SU-DHL-6 (cell line): ENCODE results near the gene CXCL11.

ENCODE experiments used
- H2AFZ ChIP-seq: fragments of 200-600 bp; sonication (generic); 2 replicates; pipeline ENCODE4 v1.6.1; 2014; ENCODE audit warnings: low read depth, mild to moderate bottlenecking, moderate library complexity, mixed read lengths, antibody characterized with exemption, low read length; ENCODE audit not compliant: severe bottlenecking
- H3F3A ChIP-seq: fragments of 200-600 bp; shearing (Covaris generic); 2 replicates; pipeline ENCODE4 v1.6.0; 2016; ENCODE audit warnings: antibody characterized with exemption, mild to moderate bottlenecking; ENCODE audit not compliant: insufficient read depth
- H3K27ac ChIP-seq: fragments of 200-600 bp; sonication (generic); 2 replicates; pipeline ENCODE4 v1.5.1; 2016; ENCODE audit warnings: low read depth, mild to moderate bottlenecking, low read length, moderate library complexity, mixed read lengths
- H3K27me3 ChIP-seq: fragments of 200-600 bp; sonication (generic), shearing (Covaris generic); 2 replicates; pipeline ENCODE4 v1.6.0; 2014; ENCODE audit warnings: mild to moderate bottlenecking, low read length
- H3K36me3 ChIP-seq: fragments of 200-600 bp; sonication (generic); 2 replicates; pipeline ENCODE4 v1.6.1; 2014; ENCODE audit warnings: mild to moderate bottlenecking, low read length, mixed read lengths
- H3K4me2 ChIP-seq: fragments of 300-600, 200-600 bp; shearing (Covaris generic), sonication (generic); 2 replicates; pipeline ENCODE4 v1.6.0; 2014; ENCODE audit warnings: low read length, low read depth, mild to moderate bottlenecking; ENCODE audit not compliant: poor library complexity, severe bottlenecking
- H3K4me3 ChIP-seq: fragments of 200-600 bp; sonication (generic); 2 replicates; pipeline ENCODE4 v1.5.1; 2014; ENCODE audit warnings: antibody characterized with exemption, low read length, mild to moderate bottlenecking, mixed read lengths; ENCODE audit not compliant: insufficient read depth, poor library complexity, severe bottlenecking
- H3K79me2 ChIP-seq: fragments of 200-600 bp; sonication (generic); 2 replicates; pipeline ENCODE4 v1.6.1; 2014; ENCODE audit warnings: mild to moderate bottlenecking, low read length, moderate library complexity; ENCODE audit not compliant: insufficient read depth
- H3K9ac ChIP-seq: fragments of 200-600 bp; sonication (generic); 2 replicates; pipeline ENCODE4 v1.7.0; 2014; ENCODE audit warnings: mild to moderate bottlenecking, low read length
- H3K9me2 ChIP-seq: fragments of 200-600 bp; sonication (generic); replicated peaks from 2 replicates; pipeline ENCODE4 v1.6.1; 2014; ENCODE audit warnings: low read length; ENCODE audit not compliant: insufficient read depth
- H3K9me3 ChIP-seq: fragments of 200-600 bp; sonication (generic); 2 replicates; pipeline ENCODE4 v1.6.1; 2014; ENCODE audit warnings: low read length, mixed read lengths; ENCODE audit not compliant: insufficient read depth
- H4K20me1 ChIP-seq: fragments of 200-600 bp; sonication (generic); 2 replicates; pipeline ENCODE4 v1.6.1; 2014; ENCODE audit warnings: low read depth, mild to moderate bottlenecking, antibody characterized with exemption, low read length, moderate library complexity, mixed read lengths
- CTCF ChIP-seq: fragments of 200-600 bp; sonication (generic); IDR thresholded peaks from one replicate; pipeline ENCODE4 v1.5.1; 2017; ENCODE audit warnings: antibody characterized with exemption, mild to moderate bottlenecking, low read length, moderate library complexity; ENCODE audit not compliant: insufficient read depth, poor library complexity, severe bottlenecking
- EZH2phosphoT487 ChIP-seq: fragments of 200-600 bp; sonication (generic), shearing (Covaris generic); conservative IDR thresholded peaks from 2 replicates; pipeline ENCODE4 v1.6.1; 2018; ENCODE audit warnings: mild to moderate bottlenecking, antibody characterized with exemption, low read length, moderate library complexity, mixed read lengths

The CXCL11 gene

GRCh38 chr4:76013540-76013939 lies 22.3 kb downstream of the CXCL11 start:
- Histone ChIP-seq H3K79me2 (no peaks in the 10 kb centered on the region), H4K20me1 (no peaks in the 10 kb centered on the region), H3K27me3 (no peaks in the 10 kb centered on the region), H3K36me3 (no peaks in the 10 kb centered on the region), H3K9me2 (no peaks in the 10 kb centered on the region), H3K9ac (no peak overlapping the region), H3K27ac (no peak overlapping the region), H3K9me3 (no peaks in the 10 kb centered on the region), H3K4me3 (no peak overlapping the region), H2AFZ (no peak overlapping the region), H3K4me2 (no peak overlapping the region), H3F3A (no peaks in the 10 kb centered on the region)
- TF ChIP-seq CTCF = no peak
- no peak for TF ChIP-seq EZH2phosphoT487

GRCh38 chr4:76012388-76012801 lies 23.5 kb downstream of the CXCL11 start:
- Histone ChIP-seq H3K27ac (no peak overlapping the region), H4K20me1 (no peaks in the 10 kb centered on the region), H3K36me3 (no peaks in the 10 kb centered on the region), H2AFZ (no peak overlapping the region), H3K9ac (no peak overlapping the region), H3K9me3 (no peaks in the 10 kb centered on the region), H3K79me2 (no peaks in the 10 kb centered on the region), H3K4me2 (no peak overlapping the region), H3K4me3 (no peak overlapping the region), H3F3A (no peaks in the 10 kb centered on the region), H3K27me3 (no peaks in the 10 kb centered on the region), H3K9me2 (no peaks in the 10 kb centered on the region)
- TF ChIP-seq CTCF (no peak), EZH2phosphoT487 (no peak)

- Histone ChIP-seq H3K27ac (no peak overlapping the region), H4K20me1 (no peaks in the 10 kb centered on the region), H3K36me3 (no peaks in the 10 kb centered on the region), H3K9ac (no peak overlapping the region), H2AFZ (no peak overlapping the region), H3K4me3 (no peak overlapping the region), H3K27me3 (no peaks in the 10 kb centered on the region), H3K9me2 (no peaks in the 10 kb centered on the region), H3K79me2 (no peaks in the 10 kb centered on the region), H3F3A (no peaks in the 10 kb centered on the region), H3K9me3 (no peaks in the 10 kb centered on the region), H3K4me2 (no peak overlapping the region)
- no peak for TF ChIP-seq EZH2phosphoT487
- no peak for TF ChIP-seq CTCF
These were observed 24.0 kb downstream of the CXCL11 start for GRCh38 chr4:76011700-76012387.
